Measurements from ENCODE around the gene EPHB3. TPM values are rescaled to one million over a fixed set of nuclear protein-coding genes. Genes with fewer than 3 reads are reported as not detected.

EPHB3 gene
- total and polyA plus RNA-seq, 2 of the 4 experiments (the other 2 are of a cell fraction), result 0.72 to 2.9 TPM

DNA sequence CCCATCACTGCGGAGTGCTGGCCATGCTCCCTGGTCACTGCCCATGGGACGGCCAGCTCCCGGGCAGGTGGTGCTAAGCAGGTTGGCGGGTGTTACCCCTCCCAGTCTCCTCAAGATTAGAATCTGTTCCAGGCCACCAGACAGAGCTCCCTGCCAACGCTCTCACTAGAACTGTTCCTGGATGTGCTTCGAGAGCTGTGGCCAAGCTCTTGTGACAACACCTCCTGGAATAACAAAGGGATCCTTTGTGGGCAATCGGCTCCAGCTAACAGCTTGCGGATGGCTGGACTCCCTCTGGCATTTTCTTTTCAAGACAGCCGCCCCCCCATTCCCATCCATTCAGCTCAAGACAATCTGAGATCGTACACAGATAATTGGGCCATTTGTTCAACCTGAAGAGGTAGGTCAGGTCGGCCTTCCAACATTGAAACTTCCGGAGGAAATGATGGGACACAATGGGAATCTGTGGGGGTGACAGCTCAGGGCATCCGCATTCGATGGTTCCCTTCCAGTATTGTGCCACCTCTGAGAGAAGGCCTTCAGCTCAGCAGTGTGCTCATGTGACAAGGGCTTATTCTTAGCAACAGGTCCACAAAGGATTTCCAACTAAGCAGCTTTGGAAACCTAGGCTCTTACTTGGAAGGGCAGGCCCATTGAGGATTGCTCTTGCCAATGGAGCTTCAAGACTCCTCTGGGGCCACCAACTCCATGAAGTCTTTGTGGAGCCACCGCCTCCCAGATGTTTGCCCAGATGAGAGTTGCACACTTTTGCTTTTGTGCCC, 11.6 kb upstream of the EPHB3 start:
- ChIA-PET POLR2A (ENCODE audit: unreplicated experiment) (interaction anchor here (0.6 kb wide), 1 partner anchor 188 kb away, joined by 3 read pairs; no protein-coding TSS in a partner anchor), CTCF (interaction anchor here (1.1 to 3.2 kb wide), 3 partner anchors 9 to 178 kb away, joined by 3 to 18 read pairs (median 3); partner anchors contain the start of gene EPHB3)
- Histone ChIP-seq H3K9me3 (ENCODE audit: control insufficient read depth, insufficient read depth, low read length) (no peaks in the 10 kb centered on the region), H2BK15ac (ENCODE audit: low read depth, low read length) (no peak overlapping the region), H3K14ac (replicated peaks; ENCODE audit: low read depth, low read length) (no peak overlapping the region), H3K18ac (ENCODE audit: low read depth, low read length) (no peak overlapping the region), H3K9me1 (ENCODE audit: insufficient read depth, low read length) (no peaks in the 10 kb centered on the region), H4K8ac (ENCODE audit: low read depth in 2 of 2, low read length in 2 of 2) (no peak overlapping the region), H4K91ac (ENCODE audit: insufficient read depth, low read depth, low read length) (no peak overlapping the region), H2AK9ac (replicated peaks; ENCODE audit: low read depth, low read length, poor library complexity) (no peak overlapping the region), H2BK120ac (ENCODE audit: low read depth, low read length) (no peak overlapping the region), H3K79me1 (ENCODE audit: low read depth in 1 of 2, low read length in 2 of 2) (no peaks in the 10 kb centered on the region), H4K20me1 (ENCODE audit: insufficient read depth, low read length) (no peaks in the 10 kb centered on the region), H3K36me3 (ENCODE audit: control insufficient read depth, insufficient read depth, low read length) (no peaks in the 10 kb centered on the region), H2AK5ac (ENCODE audit: low read depth, low read length) (no peak overlapping the region), H3K27ac (ENCODE audit: insufficient read depth, low read length) (no peak overlapping the region), H3K23ac (ENCODE audit: low read depth, low read length) (no peak overlapping the region), H3K4me2 (ENCODE audit: low read depth, low read length) (no peak overlapping the region), H3K4me1 (ENCODE audit: control insufficient read depth, insufficient read depth, low read length) (no peaks in the 10 kb centered on the region), H2AFZ (replicated peaks; ENCODE audit: low read length, poor library complexity) (no peak overlapping the region), H3K4ac (ENCODE audit: low read depth, low read length) (no peak overlapping the region), H3K56ac (ENCODE audit: extremely low read depth, insufficient read depth, low read length) (no peak overlapping the region), H2BK5ac (ENCODE audit: low read depth, low read length, poor library complexity, severe bottlenecking) (no peak overlapping the region), H4K5ac (ENCODE audit: low read depth, low read length) (no peak overlapping the region), H2BK20ac (ENCODE audit: low read depth, low read length) (no peak overlapping the region), H3K4me3 (ENCODE audit: insufficient read depth, low read depth, low read length) (no peak overlapping the region), H3K9ac (ENCODE audit: low read depth, low read length) (no peak overlapping the region), H3K27me3 (ENCODE audit: control insufficient read depth, insufficient read depth, low read length) (peaks cover 67% of the 10 kb centered on the region)
- no peak for DNase-seq
- no peak for ATAC-seq (ENCODE audit: low read depth)
- no peak for TF ChIP-seq MAZ (IDR thresholded peaks at IDR 0.05; ENCODE audit: borderline replicate concordance, low read depth, low read length)
- no peak for TF ChIP-seq USF2 (IDR thresholded peaks at IDR 0.05; ENCODE audit: low read depth, low read length)
- TF ChIP-seq FOS (IDR thresholded peaks at IDR 0.05; ENCODE audit: low read depth, low read length), result no peak
- TF ChIP-seq RFX5 (IDR thresholded peaks at IDR 0.05; ENCODE audit: low read depth, low read length), result no peak
- TF ChIP-seq CTCF (conservative IDR thresholded peaks at IDR 0.05; ENCODE audit: low read depth, low read length), result no peak
- no peak for TF ChIP-seq RAD21 (IDR thresholded peaks at IDR 0.05; ENCODE audit: low read length)
- TF ChIP-seq MAFK (IDR thresholded peaks at IDR 0.05; ENCODE audit: low read depth, low read length), result no peak
- TF ChIP-seq CEBPB (IDR thresholded peaks at IDR 0.05; ENCODE audit: low read depth, low read length), result no peak
- TF ChIP-seq POLR2A (IDR thresholded peaks at IDR 0.05; ENCODE audit: low read depth, low read length), result no peak
- no peak for TF ChIP-seq SMC3 (IDR thresholded peaks at IDR 0.05; ENCODE audit: low read depth, low read length)
- TF ChIP-seq CHD1 (IDR thresholded peaks at IDR 0.05; ENCODE audit: low read depth, low read length), result no peak
- TF ChIP-seq BHLHE40 (IDR thresholded peaks at IDR 0.05; ENCODE audit: low read depth, low read length), result no peak
- intact Hi-C loops (cut with micrococcal nuclease), result no loop called here
- in situ Hi-C loops (cut with MboI; ENCODE audit: low sequenced_read_pairs), result no loop called here
- BruUV-seq (replicated peaks), result no TSS peak
- WGBS, 2 experiments (ENCODE audit: extremely low coverage in 2 of 2, insufficient read length in 1 of 2), result 79% methylated on average over 8 of the region's 15 CpGs; no CpG with 5 or more reads in 1 of the 2 experiments
- dilution Hi-C loops (cut with HindIII; ENCODE audit: low sequenced_read_pairs, unreplicated experiment), result loop anchor here (25.0 kb wide), 1 partner anchor 188 kb away; the partner anchor contains the start of genes CLCN2 and POLR2H
